ENCODE results near the gene FGF9. TPM values are rescaled to one million over a fixed set of nuclear protein-coding genes. Genes with fewer than 3 reads are reported as not detected.

FGF9 gene
- total and polyA plus RNA-seq, 2 donors (not counting 1 experiment from before 2014, with no cell fraction given): 0.13 to 3.0 TPM

GRCh38 chr13:21698817-21699679 lies 28.2 kb downstream of the FGF9 start:
- Mint-ChIP-seq H3K27ac (no peak overlapping the region), H3K27me3 (peaks cover 22% of the 10 kb centered on the region), H3K4me3 (no peak overlapping the region), H3K4me1 (no peaks in the 10 kb centered on the region), H3K9me3 (ENCODE audit: insufficient read depth) (no peaks in the 10 kb centered on the region)
- DNase-seq (no peak), ATAC-seq (ENCODE audit: low read depth) (no peak)
- TF ChIP-seq EZH2 (IDR thresholded peaks at IDR 0.05; ENCODE audit: borderline replicate concordance, insufficient read depth, low read depth, low read length, poor library complexity, severe bottlenecking): no peak
- TF ChIP-seq CTCF (IDR thresholded peaks at IDR 0.05): no peak
- no peak overlapping the region for H2AFZ ChIP-seq (ENCODE audit: insufficient read depth, low read depth, low read length, poor library complexity, severe bottlenecking)
- H3K9me3 ChIP-seq (ENCODE audit: control extremely low read depth in 1 of 3, control insufficient read depth in 2 of 3, insufficient read depth in 1 of 3, low read length in 2 of 3): no peaks in the 10 kb centered on the region
- intact Hi-C loops (cut with micrococcal nuclease): no loop called here
- no peak overlapping the region for H3K4me3 ChIP-seq (ENCODE audit: control extremely low read depth in 1 of 5, extremely low read depth in 1 of 5, insufficient read depth in 1 of 5, low read depth in 2 of 5, low read length in 4 of 5)
- ChIA-PET POLR2A (no interaction called here), CTCF (no interaction called here)
- H3K9ac ChIP-seq (ENCODE audit: low read length): no peak overlapping the region
- peaks cover 0 to 3% (median 0%) of the 10 kb centered on the region in 4 experiments for H3K27me3 ChIP-seq (replicated peaks in 1 of 4; ENCODE audit: control extremely low read depth in 1 of 4, control insufficient read depth in 3 of 4, insufficient read depth in 4 of 4, low read length in 3 of 4)
- H3K36me3 ChIP-seq (replicated peaks in 1 of 2; ENCODE audit: control extremely low read depth in 1 of 2, control insufficient read depth in 1 of 2, extremely low read depth in 1 of 2, insufficient read depth in 2 of 2, low read length in 1 of 2): no peaks in the 10 kb centered on the region
- H3K79me2 ChIP-seq (ENCODE audit: control insufficient read depth, insufficient read depth, low read length): no peaks in the 10 kb centered on the region
- H4K20me1 ChIP-seq (ENCODE audit: control insufficient read depth, insufficient read depth, low read length, poor library complexity, severe bottlenecking): no peaks in the 10 kb centered on the region
- H3K4me2 ChIP-seq (replicated peaks; ENCODE audit: low read depth, low read length, poor library complexity, severe bottlenecking): no peak overlapping the region
- no peak overlapping the region for H3K27ac ChIP-seq (ENCODE audit: low read length in 2 of 2)
- 100% methylated on average over 1 of the region's 5 CpGs for WGBS (ENCODE audit: insufficient coverage)
- H3K4me1 ChIP-seq (ENCODE audit: control insufficient read depth in 2 of 2, insufficient read depth in 2 of 2, low read length in 2 of 2): no peaks in the 10 kb centered on the region

- H3K9ac ChIP-seq (ENCODE audit: low read length): no peak overlapping the region
- POLR2A ChIA-PET: interaction anchor here (0.6 kb wide), 1 partner anchor 439 kb away, joined by 10 read pairs; no protein-coding TSS in a partner anchor
- no peak for TF ChIP-seq EZH2 (IDR thresholded peaks at IDR 0.05; ENCODE audit: borderline replicate concordance, insufficient read depth, low read depth, low read length, poor library complexity, severe bottlenecking)
- TF ChIP-seq CTCF (IDR thresholded peaks at IDR 0.05): no peak
- H3K4me1 ChIP-seq (ENCODE audit: control insufficient read depth in 2 of 2, insufficient read depth in 2 of 2, low read length in 2 of 2): no peaks in the 10 kb centered on the region
- no peaks in the 10 kb centered on the region for H3K36me3 ChIP-seq (replicated peaks in 1 of 2; ENCODE audit: control extremely low read depth in 1 of 2, control insufficient read depth in 1 of 2, extremely low read depth in 1 of 2, insufficient read depth in 2 of 2, low read length in 1 of 2)
- intact Hi-C loops (cut with micrococcal nuclease): no loop called here
- H2AFZ ChIP-seq (ENCODE audit: insufficient read depth, low read depth, low read length, poor library complexity, severe bottlenecking): no peak overlapping the region
- WGBS (ENCODE audit: insufficient coverage): 100% methylated on average over 2 of the region's 10 CpGs
- no peak overlapping the region for H3K4me2 ChIP-seq (replicated peaks; ENCODE audit: low read depth, low read length, poor library complexity, severe bottlenecking)
- no peaks in the 10 kb centered on the region for H3K9me3 Mint-ChIP-seq (ENCODE audit: insufficient read depth)
- no peak overlapping the region for H3K4me3 ChIP-seq (ENCODE audit: control extremely low read depth in 1 of 5, extremely low read depth in 1 of 5, insufficient read depth in 1 of 5, low read depth in 2 of 5, low read length in 4 of 5)
- DNase-seq: no peak
- H3K27ac ChIP-seq (ENCODE audit: low read length in 2 of 2): no peak overlapping the region
- H3K4me1 Mint-ChIP-seq: no peaks in the 10 kb centered on the region
- H3K27me3 Mint-ChIP-seq: peaks cover 18% of the 10 kb centered on the region
- H3K4me3 Mint-ChIP-seq: no peak overlapping the region
- no peak for ATAC-seq (ENCODE audit: low read depth)
- H3K9me3 ChIP-seq (ENCODE audit: control extremely low read depth in 1 of 3, control insufficient read depth in 2 of 3, insufficient read depth in 1 of 3, low read length in 2 of 3): no peaks in the 10 kb centered on the region
- no peaks in the 10 kb centered on the region for H3K79me2 ChIP-seq (ENCODE audit: control insufficient read depth, insufficient read depth, low read length)
- H3K27ac Mint-ChIP-seq: no peak overlapping the region
- H3K27me3 ChIP-seq (replicated peaks in 1 of 4; ENCODE audit: control extremely low read depth in 1 of 4, control insufficient read depth in 3 of 4, insufficient read depth in 4 of 4, low read length in 3 of 4): peaks cover 0 to 3% (median 0%) of the 10 kb centered on the region in 4 experiments
- no peaks in the 10 kb centered on the region for H4K20me1 ChIP-seq (ENCODE audit: control insufficient read depth, insufficient read depth, low read length, poor library complexity, severe bottlenecking)
- CTCF ChIA-PET: no interaction called here
Observed at GRCh38 chr13:21701460-21701859, 30.6 kb downstream of the FGF9 start.
